Sigmoid colon (tissue), 7 donors: ENCODE measurements around the gene BIN1. TPM values are rescaled to one million over a fixed set of nuclear protein-coding genes. Genes with fewer than 3 reads are reported as not detected.

Experiments used
- DNase-seq: peaks from one replicate; pipeline ENCODE4 v3.0.0-alpha.2; 2019
- H3K27ac ChIP-seq, 4 donors: fragments of 200-600 bp; sonication (generic); one replicate each; pipeline ENCODE4 v1.5.1; 2016 to 2019; ENCODE audit warnings: mild to moderate bottlenecking in 1 of 4
- H3K27me3 ChIP-seq, 3 donors: fragments of 200-600 bp; sonication (generic); one replicate each; pipeline ENCODE4 v1.5.1; 2019; ENCODE audit warnings: mild to moderate bottlenecking in 1 of 3
- H3K36me3 ChIP-seq, 4 donors: fragments of 200-600 bp; sonication (generic); one replicate each; pipeline ENCODE4 v1.5.1; 2016 to 2019
- H3K4me1 ChIP-seq, 4 donors: fragments of 200-600 bp; sonication (generic); one replicate each; pipeline ENCODE4 v1.5.1; 2017 to 2019
- H3K4me3 ChIP-seq, 4 donors: fragments of 200-600 bp; sonication (generic); one replicate each; pipeline ENCODE4 v1.5.1; 2017 to 2019; ENCODE audit warnings: mild to moderate bottlenecking in 2 of 4, moderate library complexity in 1 of 4
- H3K9me3 ChIP-seq, 4 donors: fragments of 200-600 bp in 3 of 4; sonication (generic) in 3 of 4; one replicate each; pipeline versions ENCODE4 v1.5.1 to v1.6.1; 2013 to 2019
- CTCF ChIP-seq, 4 experiments: fragments of 450-650 bp in 3 of 4; fragments of 200-600 bp in 1 of 4; IDR thresholded peaks; one replicate each; pipeline ENCODE4 v1.5.1; 2016 to 2019; ENCODE audit warnings: antibody characterized with exemption in 4 of 4, mild to moderate bottlenecking in 3 of 4, moderate library complexity in 2 of 4
- EP300 ChIP-seq, 4 donors: sonication (generic); formaldehyde crosslinking; IDR thresholded peaks; one replicate each; pipeline ENCODE4 v1.6.1; 2017; ENCODE audit warnings: antibody characterized with exemption in 4 of 4
- POLR2A ChIP-seq, 2 donors: fragments of 450-650 bp; IDR thresholded peaks; one replicate each; pipeline ENCODE4 v1.6.1; 2016; ENCODE audit warnings: antibody characterized with exemption in 2 of 2, mild to moderate bottlenecking in 2 of 2, moderate library complexity in 2 of 2
- POLR2AphosphoS5 ChIP-seq, 4 donors: sonication (generic); formaldehyde crosslinking; IDR thresholded peaks; one replicate each; pipeline ENCODE4 v1.6.1; 2017; ENCODE audit warnings: antibody characterized with exemption in 4 of 4
- WGBS, 2 donors: extraction: QIAGEN DNeasy Blood & Tissue Kit; methylation state at CpG; one replicate each; pipeline ENCODE4 v1.1.7; 2013; 5-methylcytosine and 5-hydroxymethylcytosine counted together
- intact Hi-C: fragments of 100-400 bp; cut with DNase I; formaldehyde crosslinking; loops from one replicate; pipeline ENCODE4 v1.15.1; 2023
- polyA plus RNA-seq, 3 donors: library from polyadenylated mRNA; stranded (reverse); fragments of 200-250 nt; gene quantifications; one replicate each; pipeline ENCODE4 v1.2.3, GENCODE V29; 2013
- total RNA-seq, 4 donors: library from RNA; depleted of rRNA; stranded (reverse); fragments of >200 nt; gene quantifications; one replicate each; pipeline ENCODE4 v1.1.0, GENCODE V29; 2016
- donor health status: healthy with polysubstance abuse.
- donor health status: Bipolar disorder and iron deficiency.
- donor health status: healthy.

The BIN1 gene
- total and polyA plus RNA-seq, 7 donors = 20.3 to 57.9 (median 38.2) TPM

- Histone ChIP-seq H3K27ac (peak overlapping the region in 1 of 4 donors; percentile 47), H3K4me1 (peaks cover 0 to 48% (median 44%) of the 10 kb centered on the region in 4 donors), H3K4me3 (no peak overlapping the region), H3K9me3 (no peaks in the 10 kb centered on the region), H3K27me3 (no peaks in the 10 kb centered on the region), H3K36me3 (no peaks in the 10 kb centered on the region)
- TF ChIP-seq POLR2A (IDR thresholded peaks at IDR 0.05) (no peak), POLR2AphosphoS5 (IDR thresholded peaks at IDR 0.05) (no peak), CTCF (IDR thresholded peaks at IDR 0.05) (no peak), EP300 (IDR thresholded peaks at IDR 0.05) (no peak)
- intact Hi-C loops = no loop called here
- peak; percentile 61 for DNase-seq
- WGBS, 2 donors = 79 to 85% methylated on average over 16 of the region's 16 CpGs
These were observed 8.9 kb downstream of the BIN1 start for GRCh38 chr2:127097841-127098651.

- Histone ChIP-seq H3K4me1 (peaks cover 0 to 45% (median 43%) of the 10 kb centered on the region in 4 donors), H3K4me3 (no peak overlapping the region), H3K36me3 (no peaks in the 10 kb centered on the region), H3K27ac (peak overlapping the region in 2 of 4 donors; percentile 0 to 47), H3K9me3 (no peaks in the 10 kb centered on the region), H3K27me3 (no peaks in the 10 kb centered on the region)
- no peak for TF ChIP-seq CTCF (IDR thresholded peaks at IDR 0.05)
- no peak for TF ChIP-seq POLR2A (IDR thresholded peaks at IDR 0.05)
- no peak for TF ChIP-seq EP300 (IDR thresholded peaks at IDR 0.05)
- peak; percentile 61 for DNase-seq
- WGBS, 2 donors = 22 to 68% methylated on average over 3 of the region's 3 CpGs
- intact Hi-C loops = no loop called here
These were observed 9.5 kb downstream of the BIN1 start for GRCh38 chr2:127097471-127097765.

- intact Hi-C loops = no loop called here
- Histone ChIP-seq H3K9me3 (no peaks in the 10 kb centered on the region), H3K27ac (peak overlapping the region in 3 of 4 donors; percentile 0 to 47 (median 40)), H3K4me1 (peaks cover 0 to 45% (median 43%) of the 10 kb centered on the region in 4 donors), H3K27me3 (no peaks in the 10 kb centered on the region), H3K36me3 (no peaks in the 10 kb centered on the region), H3K4me3 (no peak overlapping the region)
- no peak for TF ChIP-seq POLR2A (IDR thresholded peaks at IDR 0.05)
- 46 to 79% methylated on average over 15 of the region's 15 CpGs for WGBS, 2 donors
- DNase-seq = peak; percentile 63
These were observed 10.1 kb downstream of the BIN1 start for GRCh38 chr2:127096718-127097470.

DNA sequence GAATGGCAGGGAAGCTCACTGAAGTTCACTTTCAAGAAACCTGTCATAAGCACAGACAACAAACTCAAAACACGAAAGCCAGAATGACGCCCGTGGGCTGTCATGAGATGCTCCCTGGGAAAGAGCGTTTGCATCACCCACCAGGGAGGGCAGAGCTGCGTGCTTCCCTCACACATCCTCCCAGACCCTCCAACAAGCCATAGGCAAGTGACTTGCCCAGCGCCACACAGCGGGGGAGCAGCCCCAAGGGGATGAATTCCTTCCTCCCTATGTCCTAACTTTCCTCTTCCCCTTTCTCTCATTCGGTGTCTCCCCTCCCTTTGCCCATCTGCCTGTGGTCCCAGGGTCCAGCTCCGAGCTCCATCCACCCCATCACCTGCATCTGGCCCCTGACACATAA lies 10.7 kb downstream of the BIN1 start:
- H3K27ac ChIP-seq = peak overlapping the region in 2 of 4 donors; percentile 40 to 47
- H3K4me3 ChIP-seq = no peak overlapping the region
- no peaks in the 10 kb centered on the region for H3K36me3 ChIP-seq
- WGBS, 2 donors = 75 to 77% methylated on average over 9 of the region's 9 CpGs
- intact Hi-C loops = no loop called here
- TF ChIP-seq POLR2A (IDR thresholded peaks at IDR 0.05) = no peak
- TF ChIP-seq CTCF (IDR thresholded peaks at IDR 0.05) = no peak
- no peak for TF ChIP-seq EP300 (IDR thresholded peaks at IDR 0.05)
- TF ChIP-seq POLR2AphosphoS5 (IDR thresholded peaks at IDR 0.05) = no peak
- peaks cover 0 to 45% (median 43%) of the 10 kb centered on the region in 4 donors for H3K4me1 ChIP-seq
- H3K9me3 ChIP-seq = no peaks in the 10 kb centered on the region
- DNase-seq = peak; percentile 58
- H3K27me3 ChIP-seq = no peaks in the 10 kb centered on the region

GRCh38 chr2:127095784-127096183 lies 11.2 kb downstream of the BIN1 start:
- no peak overlapping the region for H3K4me3 ChIP-seq
- no peak overlapping the region for H3K27ac ChIP-seq
- peaks cover 0 to 45% (median 43%) of the 10 kb centered on the region in 4 donors for H3K4me1 ChIP-seq
- 92 to 95% methylated on average over 8 of the region's 8 CpGs for WGBS, 2 donors
- intact Hi-C loops = no loop called here
- H3K27me3 ChIP-seq = no peaks in the 10 kb centered on the region
- no peaks in the 10 kb centered on the region for H3K9me3 ChIP-seq
- H3K36me3 ChIP-seq = no peaks in the 10 kb centered on the region
- no peak for TF ChIP-seq CTCF (IDR thresholded peaks at IDR 0.05)
- TF ChIP-seq EP300 (IDR thresholded peaks at IDR 0.05) = no peak
- no peak for TF ChIP-seq POLR2AphosphoS5 (IDR thresholded peaks at IDR 0.05)
- no peak for TF ChIP-seq POLR2A (IDR thresholded peaks at IDR 0.05)
- DNase-seq = peak; percentile 58
